H1 (cell line): ENCODE data around the gene YIF1B. TPM values are rescaled to one million over a fixed set of nuclear protein-coding genes. Genes with fewer than 3 reads are reported as not detected.

Experiments
- CTCF ChIA-PET: fragments of 300-600 bp; sonication (Branson Sonifier 250); formaldehyde crosslinking; loops from one replicate; lab custom pipeline; 2021; ENCODE audit not compliant: partially characterized antibody; lab: Charles Lee
- POLR2A ChIA-PET: fragments of 300-600 bp; sonication (Branson Sonifier 250); formaldehyde crosslinking; loops from one replicate; lab custom pipeline; 2021; ENCODE audit warnings: inconsistent platforms; ENCODE audit not compliant: partially characterized antibody; lab: Charles Lee
- DNase-seq, 2 experiments: peaks; one replicate each; pipeline versions ENCODE4 v3.0.0 to v3.0.0-alpha.2; 2010 to 2022; ENCODE audit warnings: low spot score in 2 of 2, low read depth in 1 of 2, mixed read lengths in 1 of 2
- FAIRE-seq: peaks from 2 replicates; lab custom pipeline; 2011; peaks lifted over from hg19 to GRCh38; lab: Jason Lieb, UNC
- H2AFZ ChIP-seq: 2 replicates; pipeline ENCODE4 v1.8.1; 2012; ENCODE audit warnings: low read length, inconsistent platforms
- H2AK5ac ChIP-seq: 2 replicates; pipeline ENCODE4 v1.6.1; 2013; ENCODE audit warnings: low read depth, low read length
- H2BK120ac ChIP-seq: replicated peaks from 2 replicates; pipeline ENCODE3; 2013; ENCODE audit warnings: low read depth, low read length, inconsistent platforms
- H2BK12ac ChIP-seq: 2 replicates; pipeline ENCODE4 v1.6.1; 2013; ENCODE audit warnings: low read depth, low read length
- H2BK15ac ChIP-seq: 2 replicates; pipeline ENCODE4 v1.6.1; 2013; ENCODE audit warnings: low read length
- H2BK20ac ChIP-seq: 2 replicates; pipeline ENCODE4 v1.6.1; 2013; ENCODE audit warnings: low read length
- H2BK5ac ChIP-seq: 2 replicates; pipeline ENCODE4 v1.6.1; 2013; ENCODE audit warnings: low read depth, low read length
- H3K14ac ChIP-seq: 2 replicates; pipeline ENCODE4 v1.6.1; 2013; ENCODE audit warnings: inconsistent platforms; ENCODE audit not compliant: insufficient read length
- H3K18ac ChIP-seq: 2 replicates; pipeline ENCODE4 v1.6.1; 2013; ENCODE audit warnings: low read length; ENCODE audit errors: extremely low read depth
- H3K23ac ChIP-seq: 2 replicates; pipeline ENCODE4 v1.6.1; 2013; ENCODE audit warnings: inconsistent platforms; ENCODE audit not compliant: insufficient read length
- H3K23me2 ChIP-seq: 2 replicates; pipeline ENCODE4 v1.6.1; 2013; ENCODE audit warnings: low read depth, low read length
- H3K27ac ChIP-seq: 2 replicates; pipeline ENCODE4 v1.6.1; 2011; ENCODE audit warnings: low read depth, low read length, inconsistent platforms
- H3K27me3 ChIP-seq, 4 experiments: replicated peaks in 1 of 4; 1 replicate in 1 of 4; 2 replicates in 3 of 4; pipeline versions ENCODE4 v1.6.1 to v1.8.1; 2011 to 2013; ENCODE audit warnings: low read length in 3 of 4, mild to moderate bottlenecking in 3 of 4, inconsistent platforms in 2 of 4, mixed read lengths in 2 of 4, moderate library complexity in 1 of 4; ENCODE audit not compliant: control insufficient read depth in 3 of 4, insufficient read depth in 3 of 4; ENCODE audit errors: extremely low read depth in 1 of 4
- H3K36me3 ChIP-seq, 4 experiments: 2 replicates each; pipeline versions ENCODE4 v1.6.1 to v1.8.1; 2011 to 2013; ENCODE audit warnings: mild to moderate bottlenecking in 4 of 4, low read length in 3 of 4, moderate library complexity in 2 of 4, control low read depth in 1 of 4, inconsistent platforms in 1 of 4; ENCODE audit not compliant: insufficient read depth in 4 of 4, control insufficient read depth in 2 of 4
- H3K4ac ChIP-seq: replicated peaks from 2 replicates; pipeline ENCODE3; 2013; ENCODE audit warnings: low read length, low read depth, mixed read lengths, inconsistent platforms; ENCODE audit not compliant: insufficient read length
- H3K4me1 ChIP-seq, 4 experiments: replicated peaks in 1 of 4; 1 replicate in 1 of 4; 2 replicates in 3 of 4; pipeline versions ENCODE4 v1.6.1 to v1.8.1; 2011 to 2013; ENCODE audit warnings: low read length in 3 of 4, inconsistent platforms in 2 of 4, mixed read lengths in 1 of 4; ENCODE audit not compliant: insufficient read depth in 4 of 4, control insufficient read depth in 3 of 4
- H3K4me2 ChIP-seq, 2 experiments: 2 replicates each; pipeline versions ENCODE4 v1.6.1 to v1.8.1; 2011 to 2013; ENCODE audit warnings: low read depth in 2 of 2, low read length in 2 of 2, control low read depth in 1 of 2, inconsistent platforms in 1 of 2, mild to moderate bottlenecking in 1 of 2; ENCODE audit not compliant: insufficient read depth in 1 of 2
- H3K4me3 ChIP-seq, 4 experiments: fragments of 200-600, 300-600 bp in 1 of 4; sonication (generic), shearing (Covaris generic), sonication (Bioruptor Twin) in 1 of 4; 2 replicates each; pipeline versions ENCODE4 v1.5.1 to v1.8.1; 2011 to 2016; ENCODE audit warnings: low read length in 4 of 4, low read depth in 3 of 4, control low read depth in 2 of 4, inconsistent platforms in 2 of 4, mild to moderate bottlenecking in 2 of 4, mixed read lengths in 1 of 4, moderate library complexity in 1 of 4; ENCODE audit not compliant: insufficient read depth in 2 of 4; ENCODE audit errors: extremely low read depth in 1 of 4
- H3K56ac ChIP-seq: replicated peaks from 2 replicates; pipeline ENCODE3; 2013; ENCODE audit warnings: low read depth, mild to moderate bottlenecking, mixed read lengths, low read length, inconsistent platforms; ENCODE audit not compliant: insufficient read length
- H3K79me1 ChIP-seq: 2 replicates; pipeline ENCODE4 v1.6.1; 2013; ENCODE audit warnings: low read depth, low read length, control low read depth
- H3K79me2 ChIP-seq, 2 experiments: 2 replicates each; pipeline versions ENCODE4 v1.6.1 to v1.8.1; 2012 to 2013; ENCODE audit warnings: low read length in 2 of 2, mild to moderate bottlenecking in 2 of 2, inconsistent platforms in 1 of 2; ENCODE audit not compliant: insufficient read depth in 2 of 2, control insufficient read depth in 1 of 2
- H3K9ac ChIP-seq, 4 experiments: replicated peaks in 1 of 4; 1 replicate in 1 of 4; 2 replicates in 3 of 4; pipeline versions ENCODE4 v1.6.1 to v1.8.1; 2011 to 2013; ENCODE audit warnings: low read depth in 3 of 4, low read length in 3 of 4, control low read depth in 2 of 4, mild to moderate bottlenecking in 2 of 4, moderate library complexity in 2 of 4, inconsistent platforms in 1 of 4; ENCODE audit errors: extremely low read depth in 1 of 4
- H3K9me3 ChIP-seq, 2 experiments: 2 replicates each; pipeline versions ENCODE4 v1.6.1 to v1.8.1; 2012 to 2013; ENCODE audit warnings: mild to moderate bottlenecking in 2 of 2, moderate library complexity in 2 of 2, control low read depth in 1 of 2, inconsistent platforms in 1 of 2, low read depth in 1 of 2, low read length in 1 of 2, mixed read lengths in 1 of 2; ENCODE audit not compliant: insufficient read depth in 2 of 2
- H4K20me1 ChIP-seq, 2 experiments: replicated peaks in 1 of 2; 2 replicates each; pipeline versions ENCODE3 to v1.8.1; 2011 to 2013; ENCODE audit warnings: inconsistent platforms in 2 of 2, low read length in 2 of 2, mild to moderate bottlenecking in 1 of 2; ENCODE audit not compliant: insufficient read depth in 2 of 2, control insufficient read depth in 1 of 2
- H4K5ac ChIP-seq: 2 replicates; pipeline ENCODE4 v1.6.1; 2013; ENCODE audit warnings: low read length, low read depth, mixed read lengths, inconsistent platforms; ENCODE audit not compliant: insufficient read length
- H4K8ac ChIP-seq: 2 replicates; pipeline ENCODE4 v1.8.0; 2013; ENCODE audit warnings: mild to moderate bottlenecking, moderate library complexity, low read length, inconsistent platforms; ENCODE audit not compliant: insufficient read depth; ENCODE audit errors: extremely low read depth
- H4K91ac ChIP-seq: replicated peaks from 2 replicates; pipeline ENCODE3; 2013; ENCODE audit warnings: low read length, mixed read lengths, inconsistent platforms; ENCODE audit not compliant: insufficient read length
- BRCA1 ChIP-seq: IDR thresholded peaks from 2 replicates; pipeline ENCODE4 v1.6.1; 2012; ENCODE audit warnings: low read depth, low read length, improper control_type of control experiment
- CBX8 ChIP-seq: fragments of 300-800, 300-1000 bp; sonication (generic); IDR thresholded peaks from 2 replicates; pipeline ENCODE4 v1.7.1; 2016; ENCODE audit warnings: low read depth, low read length, borderline replicate concordance
- CHD2 ChIP-seq: IDR thresholded peaks from 2 replicates; pipeline ENCODE4 v1.6.1; 2012; ENCODE audit warnings: low read length, improper control_type of control experiment
- EP300 ChIP-seq, 2 experiments: IDR thresholded peaks; 1 replicate in 1 of 2; 2 replicates in 1 of 2; pipeline ENCODE4 v1.6.1; 2011 to 2012; ENCODE audit warnings: low read depth in 2 of 2, low read length in 2 of 2, mild to moderate bottlenecking in 2 of 2, borderline replicate concordance in 1 of 2, inconsistent platforms in 1 of 2, moderate library complexity in 1 of 2
- GABPA ChIP-seq: IDR thresholded peaks from 2 replicates; pipeline ENCODE4 v1.6.1; 2011; ENCODE audit warnings: mild to moderate bottlenecking, low read length, moderate library complexity, borderline replicate concordance; ENCODE audit not compliant: insufficient read depth
- KDM4A ChIP-seq: IDR thresholded peaks from one replicate; pipeline ENCODE4 v1.7.1; 2012; ENCODE audit warnings: low read depth, mild to moderate bottlenecking, moderate library complexity, low read length, inconsistent platforms; ENCODE audit not compliant: severe bottlenecking
- NANOG ChIP-seq: IDR thresholded peaks from 2 replicates; pipeline ENCODE4 v1.6.1; 2011; ENCODE audit warnings: low read length, low read depth, mild to moderate bottlenecking, inconsistent platforms; ENCODE audit not compliant: insufficient read depth, poor library complexity, severe bottlenecking
- RBBP5 ChIP-seq: IDR thresholded peaks from 2 replicates; pipeline ENCODE4 v1.7.1; 2012; ENCODE audit warnings: low read depth, mild to moderate bottlenecking, inconsistent platforms, low read length, moderate library complexity, borderline replicate concordance
- RNF2 ChIP-seq: fragments of 200-900, 300-1000 bp; sonication (generic); IDR thresholded peaks from 2 replicates; pipeline ENCODE4 v1.7.1; 2016; ENCODE audit warnings: borderline replicate concordance, low read depth, mild to moderate bottlenecking, antibody characterized with exemption, low read length; ENCODE audit not compliant: poor library complexity, severe bottlenecking; ENCODE audit errors: missing control alignments
- SIX5 ChIP-seq: IDR thresholded peaks from 2 replicates; pipeline ENCODE4 v1.6.1; 2011; ENCODE audit warnings: mild to moderate bottlenecking, low read depth, low read length
- SP1 ChIP-seq: IDR thresholded peaks from 2 replicates; pipeline ENCODE4 v1.6.1; 2011; ENCODE audit warnings: low read depth, low read length
- ZNF274 ChIP-seq: IDR thresholded peaks from 2 replicates; pipeline ENCODE4 v1.7.0; 2012; ENCODE audit warnings: low read length, borderline replicate concordance; ENCODE audit errors: extremely low read depth
- WGBS, 2 experiments: shearing (Covaris generic) in 1 of 2; methylation state at CpG; one replicate each; pipeline versions ENCODE4 v1.1.6 to v1.1.7; 2013 to 2015; ENCODE audit warnings: low lambda C conversion rate in 2 of 2, mixed read lengths in 2 of 2, inconsistent platforms in 1 of 2, low coverage in 1 of 2, missing lambda C conversion rate in 1 of 2; ENCODE audit not compliant: insufficient replicate concordance in 2 of 2, insufficient coverage in 1 of 2, insufficient read length in 1 of 2; ENCODE audit errors: extremely low coverage in 1 of 2, missing lambda C conversion rate in 1 of 2; 5-methylcytosine and 5-hydroxymethylcytosine counted together
- polyA plus RNA-seq, 7 experiments: library from polyadenylated mRNA; depleted of rRNA in 3 of 7; stranded (reverse) in 5 of 7; unstranded in 2 of 7; fragments of >200 nt in 5 of 7; fragments of 200-250 nt in 2 of 7; gene quantifications; 1 replicate in 5 of 7; 2 replicates in 1 of 7; 4 replicates in 1 of 7; pipeline versions ENCODE4 v1.2.1 to v1.2.3, GENCODE V29; 2011 to 2013; ENCODE audit warnings: missing spikeins in 2 of 7, mixed read lengths in 2 of 7
- total RNA-seq: library from RNA; stranded (reverse); fragmentation: NEBNext Ultra II Directional; extraction: Animal tissue kit (Norgen Biotek cat#: 25700); gene quantifications from 2 replicates; pipeline ENCODE4 v1.2.1, GENCODE V29; 2021

The YIF1B gene
- total and polyA plus RNA-seq, 2 of the 8 experiments (the other 6 are each of a cell fraction or from before 2014, with no cell fraction given): 89.6 to 305 TPM

GRCh38 chr19:38360351-38360750, 44.6 kb upstream of the YIF1B start:
- H3K27me3 ChIP-seq: peaks cover 4 to 25% (median 19%) of the 10 kb centered on the region in 4 experiments
- H2BK20ac ChIP-seq: no peak overlapping the region
- H3K23me2 ChIP-seq: peaks cover 8% of the 10 kb centered on the region; the same call in 1 of the 2 replicates
- H3K79me1 ChIP-seq: no peaks in the 10 kb centered on the region
- H4K8ac ChIP-seq: peak overlapping the region; percentile 14; the same call in 1 of the 2 replicates
- H2BK120ac ChIP-seq: no peak overlapping the region
- no peak for FAIRE-seq
- H3K9me3 ChIP-seq: peaks cover 3 to 9% of the 10 kb centered on the region in 2 experiments; a peak in 2 of 4 replicates
- H2AFZ ChIP-seq: no peak overlapping the region
- no peak overlapping the region for H2AK5ac ChIP-seq
- H3K27ac ChIP-seq: no peak overlapping the region
- H3K4me3 ChIP-seq: no peak overlapping the region
- H3K56ac ChIP-seq: no peak overlapping the region
- no peak overlapping the region for H3K14ac ChIP-seq
- ChIA-PET CTCF (interaction anchor here (0.7 to 2.8 kb wide), 6 partner anchors 9 to 116 kb away, joined by 3 to 14 read pairs (median 3); partner anchors contain the start of genes GGN and PSMD8), POLR2A (interaction anchor here (0.9 to 2.8 kb wide), 4 partner anchors 8 to 14 kb away, joined by 3 to 9 read pairs (median 4); partner anchors contain the start of gene PSMD8)
- H3K4me2 ChIP-seq: peak overlapping the region in 1 of 2 experiments; percentile 71; a peak in 1 of 4 replicates
- H4K20me1 ChIP-seq: peaks cover 0 to 2% of the 10 kb centered on the region in 2 experiments
- H3K23ac ChIP-seq: no peak overlapping the region
- no peak overlapping the region for H3K9ac ChIP-seq
- peak overlapping the region; percentile 27; the same call in 1 of the 2 replicates for H2BK12ac ChIP-seq
- H3K4me1 ChIP-seq: peaks cover 0 to 5% (median 2%) of the 10 kb centered on the region in 4 experiments; a peak in 3 of 7 replicates
- no peak overlapping the region for H2BK5ac ChIP-seq
- 0 out of 2 replicates have a peak overlapping the region, but pooled peaks have one; percentile 46 for H2BK15ac ChIP-seq
- H4K5ac ChIP-seq: no peak overlapping the region
- no peaks in the 10 kb centered on the region for H3K36me3 ChIP-seq
- H3K79me2 ChIP-seq: no peaks in the 10 kb centered on the region
- no peak overlapping the region for H3K4ac ChIP-seq
- H3K18ac ChIP-seq: no peak overlapping the region; the same call in 1 of the 2 replicates
- WGBS, 2 experiments: 95% methylated on average over 9 of the region's 9 CpGs; no CpG with 5 or more reads in 1 of the 2 experiments
- DNase-seq: no peak
- no peak overlapping the region for H4K91ac ChIP-seq
- no peak for TF ChIP-seq ZNF274
- TF ChIP-seq SIX5: no peak
- no peak for TF ChIP-seq EP300 (IDR thresholded peaks at IDR 0.05; ENCODE audit: borderline replicate concordance in 1 of 2, low read depth in 2 of 2, low read length in 2 of 2)
- no peak for TF ChIP-seq NANOG
- no peak for TF ChIP-seq KDM4A
- no peak for TF ChIP-seq CBX8
- no peak for TF ChIP-seq GABPA
- no peak for TF ChIP-seq CHD2
- no peak for TF ChIP-seq RBBP5
- TF ChIP-seq SP1: no peak
- no peak for TF ChIP-seq BRCA1
- TF ChIP-seq RNF2: no peak
